Colonic mucosa (tissue), 4 donors: Measurements from ENCODE around the gene WNT9A. TPM values are rescaled to one million over a fixed set of nuclear protein-coding genes. Genes with fewer than 3 reads are reported as not detected.
A peak's percentile ranks its signal among the peaks of the same experiment; 100 is the strongest.

Experiments
- DNase-seq: peaks from one replicate; pipeline ENCODE4 v3.0.0-alpha.2; 2020
- H3K27ac ChIP-seq: fragments of 200-600 bp; one replicate; pipeline ENCODE4 v1.8.0; 2021
- H3K27me3 ChIP-seq: fragments of 200-600 bp; one replicate; pipeline ENCODE4 v1.8.0; 2021
- H3K36me3 ChIP-seq: fragments of 200-600 bp; one replicate; pipeline ENCODE4 v1.8.0; 2021
- H3K4me1 ChIP-seq: fragments of 200-600 bp; one replicate; pipeline ENCODE4 v1.8.0; 2021; ENCODE audit warnings: mild to moderate bottlenecking
- H3K4me3 ChIP-seq: fragments of 200-600 bp; one replicate; pipeline ENCODE4 v1.8.0; 2021
- H3K9ac ChIP-seq, 2 donors: one replicate each; pipeline ENCODE4 v1.7.0; 2013; ENCODE audit warnings: control low read depth in 2 of 2, low read depth in 2 of 2, low read length in 2 of 2
- H3K9me3 ChIP-seq: fragments of 200-600 bp; one replicate; pipeline ENCODE4 v1.8.0; 2021
- intact Hi-C: fragments of 100-400 bp; cut with DNase I; formaldehyde crosslinking; loops from one replicate; pipeline ENCODE4 v1.14.1; 2022
- total RNA-seq, 2 donors: library from RNA; stranded (reverse); fragmentation: NEBNext Ultra II Directional in 1 of 2; extraction: Animal tissue kit (Norgen Biotek cat#: 25700) in 1 of 2; gene quantifications; one replicate each; pipeline ENCODE4 v1.2.1, GENCODE V29; 2021
- TF ChIP-seq, protein P1 (sequence below): fragments of 200-600 bp; IDR thresholded peaks from one replicate; pipeline ENCODE4 v1.8.0; 2022; ENCODE audit warnings: antibody characterized with exemption, mild to moderate bottlenecking
- donor health status: healthy.
- donor health status: DM: no; HTN: no; CAD: no.
- donor health status: DM: no; HTN: no; CAD: no.

The WNT9A gene
- total RNA-seq, 2 donors from 2014 or later: 2.6 to 3.3 TPM

DNA sequence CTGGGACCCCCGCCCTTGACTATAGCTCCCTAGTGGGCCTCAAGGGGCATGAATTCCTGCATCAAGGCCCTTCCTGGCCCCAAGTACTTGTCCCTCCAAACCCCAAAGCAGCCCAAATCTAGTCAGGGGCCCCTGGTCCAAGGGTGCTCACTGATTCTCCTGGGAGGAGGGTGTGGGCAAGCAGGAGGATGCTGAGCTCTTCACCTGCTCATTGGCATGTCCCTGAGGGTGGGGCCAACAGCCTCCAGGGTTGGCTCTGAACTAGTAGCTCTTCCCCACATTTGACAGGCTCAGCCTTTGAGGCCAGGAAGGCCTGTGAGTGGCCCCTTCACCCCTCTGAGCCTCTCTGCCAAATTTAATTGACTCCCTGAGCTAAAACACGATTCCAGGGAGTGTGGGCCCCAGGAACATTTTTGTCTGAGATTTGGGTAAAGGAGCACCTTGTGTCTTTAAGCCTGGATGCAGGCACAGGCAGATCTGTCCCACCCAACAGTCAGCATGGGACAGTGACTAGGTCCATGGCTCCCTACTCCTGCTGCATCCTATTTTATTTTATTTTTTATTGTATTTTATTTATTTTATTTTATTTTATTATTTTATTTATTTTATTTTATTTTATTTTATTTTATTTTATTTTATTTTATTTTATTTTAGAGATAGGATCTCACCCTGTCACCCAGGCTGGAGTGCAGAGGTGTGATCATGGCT is 11.0 kb upstream of the WNT9A start:
- Histone ChIP-seq H3K9ac (no peak overlapping the region), H3K27me3 (no peaks in the 10 kb centered on the region), H3K9me3 (no peaks in the 10 kb centered on the region), H3K36me3 (no peaks in the 10 kb centered on the region), H3K4me1 (no peaks in the 10 kb centered on the region), H3K4me3 (no peak overlapping the region), H3K27ac (no peak overlapping the region)
- TF ChIP-seq, protein P1, sequence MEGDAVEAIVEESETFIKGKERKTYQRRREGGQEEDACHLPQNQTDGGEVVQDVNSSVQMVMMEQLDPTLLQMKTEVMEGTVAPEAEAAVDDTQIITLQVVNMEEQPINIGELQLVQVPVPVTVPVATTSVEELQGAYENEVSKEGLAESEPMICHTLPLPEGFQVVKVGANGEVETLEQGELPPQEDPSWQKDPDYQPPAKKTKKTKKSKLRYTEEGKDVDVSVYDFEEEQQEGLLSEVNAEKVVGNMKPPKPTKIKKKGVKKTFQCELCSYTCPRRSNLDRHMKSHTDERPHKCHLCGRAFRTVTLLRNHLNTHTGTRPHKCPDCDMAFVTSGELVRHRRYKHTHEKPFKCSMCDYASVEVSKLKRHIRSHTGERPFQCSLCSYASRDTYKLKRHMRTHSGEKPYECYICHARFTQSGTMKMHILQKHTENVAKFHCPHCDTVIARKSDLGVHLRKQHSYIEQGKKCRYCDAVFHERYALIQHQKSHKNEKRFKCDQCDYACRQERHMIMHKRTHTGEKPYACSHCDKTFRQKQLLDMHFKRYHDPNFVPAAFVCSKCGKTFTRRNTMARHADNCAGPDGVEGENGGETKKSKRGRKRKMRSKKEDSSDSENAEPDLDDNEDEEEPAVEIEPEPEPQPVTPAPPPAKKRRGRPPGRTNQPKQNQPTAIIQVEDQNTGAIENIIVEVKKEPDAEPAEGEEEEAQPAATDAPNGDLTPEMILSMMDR: no peak
- DNase-seq: no peak
- intact Hi-C loops: no loop called here

DNA sequence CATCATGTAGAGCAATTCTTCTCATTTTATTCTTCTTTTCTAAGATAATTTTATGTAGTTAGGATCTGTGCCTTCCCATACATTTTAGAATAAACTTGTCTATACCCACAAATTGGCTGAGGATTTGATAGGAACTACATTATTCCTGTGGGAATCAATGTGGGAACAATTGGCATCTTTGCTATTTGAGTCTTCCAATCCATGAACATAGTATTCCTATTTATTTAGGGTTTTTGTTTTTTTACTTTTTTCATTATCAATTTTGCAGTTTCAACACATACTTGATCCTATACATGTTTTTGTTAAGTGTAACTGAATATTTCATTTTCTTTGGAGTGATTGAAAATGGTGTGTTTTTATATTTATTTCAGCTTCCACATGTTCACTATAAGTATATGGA is 8.1 kb upstream of the WNT9A start:
- H3K4me3 ChIP-seq: no peak overlapping the region
- H3K4me1 ChIP-seq: no peaks in the 10 kb centered on the region
- DNase-seq: no peak
- no peaks in the 10 kb centered on the region for H3K36me3 ChIP-seq
- intact Hi-C loops: no loop called here
- TF ChIP-seq, protein P1: no peak
- no peaks in the 10 kb centered on the region for H3K9me3 ChIP-seq
- H3K27ac ChIP-seq: no peak overlapping the region
- no peaks in the 10 kb centered on the region for H3K27me3 ChIP-seq
- H3K9ac ChIP-seq: no peak overlapping the region

DNA sequence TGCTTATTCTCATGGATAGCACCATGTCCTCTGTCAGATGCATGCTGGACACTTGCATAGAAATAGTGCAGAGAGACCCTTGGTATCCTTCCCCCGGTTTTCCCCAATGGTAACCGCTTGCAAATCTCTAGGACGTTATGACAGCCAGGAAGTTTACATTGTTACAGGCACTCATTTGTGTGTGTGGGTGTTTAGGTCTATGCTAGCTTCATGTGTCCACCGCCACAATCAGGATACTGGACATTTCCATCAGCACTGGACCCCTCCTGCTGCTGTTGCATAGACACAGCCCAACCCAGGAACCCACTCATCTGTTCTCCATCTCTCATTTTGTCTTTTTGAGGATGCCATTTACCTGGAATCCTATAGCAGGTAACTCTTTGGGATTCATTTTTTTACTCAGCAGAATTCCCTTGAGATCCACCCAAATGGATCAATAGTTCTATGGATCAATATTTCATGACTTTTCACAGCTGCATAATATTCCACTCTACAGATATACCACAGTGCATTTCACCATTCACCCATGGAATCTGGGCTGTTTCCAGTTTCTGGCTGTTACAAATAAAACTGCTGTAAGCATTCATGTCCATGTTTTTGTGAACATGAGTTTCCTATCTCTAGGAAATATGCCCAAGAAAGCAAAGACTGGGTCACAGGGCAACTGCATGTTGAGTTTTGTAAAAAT is 6.6 kb upstream of the WNT9A start:
- no peaks in the 10 kb centered on the region for H3K9me3 ChIP-seq
- H3K4me3 ChIP-seq: no peak overlapping the region
- no peak overlapping the region for H3K27ac ChIP-seq
- no peak overlapping the region for H3K9ac ChIP-seq
- intact Hi-C loops: no loop called here
- no peaks in the 10 kb centered on the region for H3K36me3 ChIP-seq
- H3K4me1 ChIP-seq: no peaks in the 10 kb centered on the region
- DNase-seq: no peak
- no peaks in the 10 kb centered on the region for H3K27me3 ChIP-seq
- TF ChIP-seq, protein P1: no peak

DNA sequence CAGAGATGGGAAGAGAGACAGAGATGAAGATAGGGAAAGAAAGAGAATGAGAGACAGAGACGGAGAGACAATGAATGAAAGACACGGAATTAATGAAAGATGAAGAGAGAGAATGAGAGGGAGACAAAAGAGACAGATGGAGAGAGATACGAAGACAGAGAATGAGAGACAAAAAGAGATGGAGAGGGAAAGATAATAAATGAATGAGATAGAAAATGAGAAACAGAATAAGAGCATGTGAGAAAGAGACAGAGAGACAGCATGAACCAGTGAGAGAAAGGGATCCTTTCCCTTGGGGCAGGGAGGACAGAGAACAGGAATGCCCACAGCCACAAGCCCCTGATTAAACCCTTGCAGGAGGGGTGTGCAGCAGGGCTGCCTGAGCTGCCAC is 5.3 kb upstream of the WNT9A start:
- TF ChIP-seq, protein P1: no peak
- Histone ChIP-seq H3K9me3 (no peaks in the 10 kb centered on the region), H3K4me1 (peaks cover 4% of the 10 kb centered on the region), H3K27me3 (peaks cover 10% of the 10 kb centered on the region), H3K4me3 (no peak overlapping the region), H3K36me3 (no peaks in the 10 kb centered on the region), H3K9ac (no peak overlapping the region), H3K27ac (no peak overlapping the region)
- DNase-seq: no peak
- intact Hi-C loops: no loop called here

DNA sequence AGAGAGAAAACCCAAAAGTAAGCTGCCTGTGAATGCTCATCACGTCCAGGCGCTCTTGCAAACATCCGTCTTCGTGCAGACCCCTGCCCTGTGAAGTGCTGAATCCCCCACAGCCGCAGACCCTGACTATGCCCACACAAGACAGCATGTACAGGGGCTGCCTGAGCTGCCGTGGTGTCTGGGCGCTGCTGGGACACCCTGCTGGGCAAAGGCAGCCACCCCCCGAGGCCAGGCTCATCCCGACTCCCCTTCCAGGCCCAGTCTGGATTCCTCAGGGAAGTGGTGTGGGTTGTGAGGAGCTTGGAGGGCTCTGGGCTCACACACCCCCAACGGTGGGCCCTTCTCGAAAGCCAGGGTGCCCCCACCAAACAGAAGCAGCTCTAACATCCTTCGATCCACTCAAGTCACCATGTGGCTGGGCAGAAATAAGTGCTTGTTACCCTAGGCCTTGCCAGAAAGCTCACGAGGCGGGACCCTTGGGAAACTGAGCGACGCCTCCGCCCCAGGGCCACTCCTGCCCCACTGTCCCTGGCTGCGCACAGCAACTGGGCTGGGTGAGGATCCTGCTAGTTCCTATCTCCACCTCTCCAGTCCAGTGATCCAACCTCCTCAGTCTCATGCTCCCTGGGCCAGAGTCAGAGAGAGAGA is 4.8 kb upstream of the WNT9A start:
- H3K4me1 ChIP-seq: peaks cover 4% of the 10 kb centered on the region
- intact Hi-C loops: no loop called here
- peak; percentile 8 for DNase-seq
- H3K4me3 ChIP-seq: no peak overlapping the region
- no peaks in the 10 kb centered on the region for H3K36me3 ChIP-seq
- TF ChIP-seq, protein P1: no peak
- H3K9me3 ChIP-seq: no peaks in the 10 kb centered on the region
- H3K9ac ChIP-seq: no peak overlapping the region
- no peak overlapping the region for H3K27ac ChIP-seq
- H3K27me3 ChIP-seq: peaks cover 10% of the 10 kb centered on the region
